IPS DF 4.7 (cell line): ENCODE measurements around the gene AKAP6.

ENCODE experiments used
- DNase-seq: peaks from one replicate; pipeline ENCODE4 v3.0.0-alpha.2; 2013; ENCODE audit warnings: low spot score; ENCODE audit errors: extremely low read depth

AKAP6 gene

GRCh38 chr14:32404784-32405573 is 75.9 kb downstream of the AKAP6 start:
- no peak for DNase-seq

- no peak for DNase-seq
Measured at GRCh38 chr14:32405856-32406255, 76.8 kb downstream of the AKAP6 start.

- DNase-seq = no peak
Measured at GRCh38 chr14:32407130-32407529, 78.0 kb downstream of the AKAP6 start.

- no peak for DNase-seq
Measured at GRCh38 chr14:32408018-32408417, 78.9 kb downstream of the AKAP6 start.

- DNase-seq = no peak
Measured at GRCh38 chr14:32412103-32412502, 83.0 kb downstream of the AKAP6 start.

- no peak for DNase-seq
Measured at GRCh38 chr14:32412532-32412931, 83.4 kb downstream of the AKAP6 start.

- no peak for DNase-seq
Measured at GRCh38 chr14:32413967-32414640, 85.0 kb downstream of the AKAP6 start.

- DNase-seq = no peak
Measured at GRCh38 chr14:32414808-32415255, 85.7 kb downstream of the AKAP6 start.

GRCh38 chr14:32417956-32418552 is 89.0 kb downstream of the AKAP6 start:
- DNase-seq = no peak

GRCh38 chr14:32419429-32419828 is 90.3 kb downstream of the AKAP6 start:
- no peak for DNase-seq

GRCh38 chr14:32421781-32422180 is 92.7 kb downstream of the AKAP6 start:
- DNase-seq = no peak

- no peak for DNase-seq
Measured at GRCh38 chr14:32422440-32422839, 93.3 kb downstream of the AKAP6 start.

GRCh38 chr14:32426028-32426427 is 96.9 kb downstream of the AKAP6 start:
- no peak for DNase-seq

GRCh38 chr14:32426586-32427388 is 97.7 kb downstream of the AKAP6 start:
- no peak for DNase-seq

- no peak for DNase-seq
Measured at GRCh38 chr14:32427726-32428528, 98.8 kb downstream of the AKAP6 start.

GRCh38 chr14:32428875-32429274 is 99.8 kb downstream of the AKAP6 start:
- no peak for DNase-seq

- no peak for DNase-seq
Measured at GRCh38 chr14:32430326-32430725, 101.2 kb downstream of the AKAP6 start.

- no peak for DNase-seq
Measured at GRCh38 chr14:32432813-32433538, 103.9 kb downstream of the AKAP6 start.

GRCh38 chr14:32434180-32434579 is 105.1 kb downstream of the AKAP6 start:
- no peak for DNase-seq

GRCh38 chr14:32434880-32435279 is 105.8 kb downstream of the AKAP6 start:
- no peak for DNase-seq
